ENCODE data around the gene TUBB2B. TPM values are rescaled to one million over a fixed set of nuclear protein-coding genes. Genes with fewer than 3 reads are reported as not detected.

The TUBB2B gene
- total RNA-seq, 2 experiments from 2014 or later, result 0.27 TPM; not detected in 1

GRCh38 chr6:3258201-3258600, 30.7 kb upstream of the TUBB2B start:
- ChIA-PET CTCF (ENCODE audit: unreplicated experiment) (no interaction called here), POLR2A (interaction anchor here (1.0 to 1.7 kb wide), 4 partner anchors 92 to 183 kb away, joined by 3 to 5 read pairs (median 4); no protein-coding TSS in a partner anchor)
- H3K9me2 ChIP-seq (ENCODE audit: insufficient read depth, low read length), result no peaks in the 10 kb centered on the region
- peaks cover 41% of the 10 kb centered on the region for H3K79me2 ChIP-seq (ENCODE audit: insufficient read depth, low read depth, low read length)
- no peak overlapping the region for H3K27ac ChIP-seq (ENCODE audit: low read depth, low read length, poor library complexity, severe bottlenecking)
- no peak for TF ChIP-seq EZH2phosphoT487 (IDR thresholded peaks at IDR 0.05; ENCODE audit: borderline replicate concordance, low read depth, low read length)
- TF ChIP-seq, protein P1, sequence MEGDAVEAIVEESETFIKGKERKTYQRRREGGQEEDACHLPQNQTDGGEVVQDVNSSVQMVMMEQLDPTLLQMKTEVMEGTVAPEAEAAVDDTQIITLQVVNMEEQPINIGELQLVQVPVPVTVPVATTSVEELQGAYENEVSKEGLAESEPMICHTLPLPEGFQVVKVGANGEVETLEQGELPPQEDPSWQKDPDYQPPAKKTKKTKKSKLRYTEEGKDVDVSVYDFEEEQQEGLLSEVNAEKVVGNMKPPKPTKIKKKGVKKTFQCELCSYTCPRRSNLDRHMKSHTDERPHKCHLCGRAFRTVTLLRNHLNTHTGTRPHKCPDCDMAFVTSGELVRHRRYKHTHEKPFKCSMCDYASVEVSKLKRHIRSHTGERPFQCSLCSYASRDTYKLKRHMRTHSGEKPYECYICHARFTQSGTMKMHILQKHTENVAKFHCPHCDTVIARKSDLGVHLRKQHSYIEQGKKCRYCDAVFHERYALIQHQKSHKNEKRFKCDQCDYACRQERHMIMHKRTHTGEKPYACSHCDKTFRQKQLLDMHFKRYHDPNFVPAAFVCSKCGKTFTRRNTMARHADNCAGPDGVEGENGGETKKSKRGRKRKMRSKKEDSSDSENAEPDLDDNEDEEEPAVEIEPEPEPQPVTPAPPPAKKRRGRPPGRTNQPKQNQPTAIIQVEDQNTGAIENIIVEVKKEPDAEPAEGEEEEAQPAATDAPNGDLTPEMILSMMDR (conservative IDR thresholded peaks at IDR 0.05; ENCODE audit: low read length), result no peak
- H4K20me1 ChIP-seq (ENCODE audit: insufficient read depth, low read length), result no peaks in the 10 kb centered on the region; the same call in 1 of the 2 replicates
- no peak for DNase-seq (ENCODE audit: low spot score)
- H3K4me1 ChIP-seq (ENCODE audit: insufficient read depth, low read length, poor library complexity, severe bottlenecking), result peaks cover 15% of the 10 kb centered on the region
- peak overlapping the region; percentile 69 for H3K4me2 ChIP-seq (ENCODE audit: low read length)
- no peaks in the 10 kb centered on the region for H3K9me3 ChIP-seq (ENCODE audit: low read length)
- H3K36me3 ChIP-seq (ENCODE audit: insufficient read depth, low read length), result peaks cover 24% of the 10 kb centered on the region; the same call in 1 of the 2 replicates
- BruUV-seq (replicated peaks), result no TSS peak
- H3K4me3 ChIP-seq (ENCODE audit: low read depth, low read length, poor library complexity, severe bottlenecking), result peak overlapping the region; percentile 95
- H2AFZ ChIP-seq (ENCODE audit: low read length), result peak overlapping the region; percentile 28; the same call in 1 of the 2 replicates
- intact Hi-C loops (cut with micrococcal nuclease; ENCODE audit: unreplicated experiment), result loop anchor here (2.0 to 5.0 kb wide), 4 partner anchors 95 to 261 kb away; partner anchors contain the start of genes NQO2 and RIPK1

DNA sequence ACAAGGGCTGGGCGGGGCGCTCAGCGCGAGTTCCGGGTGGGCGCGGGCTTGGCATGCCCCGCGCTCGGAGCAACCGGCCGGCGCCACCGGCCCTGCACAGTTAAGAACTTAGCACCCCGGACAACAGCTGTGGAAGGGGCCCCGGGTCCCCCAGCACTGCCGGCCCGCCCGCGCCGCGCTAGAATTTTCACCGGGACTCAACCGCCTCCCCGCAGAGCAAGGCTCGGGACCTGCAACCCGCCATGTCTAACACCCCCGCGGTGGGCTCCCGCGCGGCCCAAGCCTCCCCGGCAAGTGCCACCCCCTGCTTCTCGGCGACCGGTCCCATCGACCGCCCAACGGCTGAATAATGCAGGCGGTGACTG, 26.1 kb upstream of the TUBB2B start:
- no peak overlapping the region for H3K4me2 ChIP-seq (ENCODE audit: low read length)
- no peak overlapping the region for H2AFZ ChIP-seq (ENCODE audit: low read length)
- CTCF ChIA-PET (ENCODE audit: unreplicated experiment), result no interaction called here
- H4K20me1 ChIP-seq (ENCODE audit: insufficient read depth, low read length), result no peaks in the 10 kb centered on the region
- no peak overlapping the region for H3K27ac ChIP-seq (ENCODE audit: low read depth, low read length, poor library complexity, severe bottlenecking)
- no peak for TF ChIP-seq EZH2phosphoT487 (IDR thresholded peaks at IDR 0.05; ENCODE audit: borderline replicate concordance, low read depth, low read length)
- TF ChIP-seq, protein P1 (conservative IDR thresholded peaks at IDR 0.05; ENCODE audit: low read length), result no peak
- no peaks in the 10 kb centered on the region for H3K79me2 ChIP-seq (ENCODE audit: insufficient read depth, low read depth, low read length)
- no TSS peak for BruUV-seq (replicated peaks)
- no peaks in the 10 kb centered on the region for H3K9me3 ChIP-seq (ENCODE audit: low read length)
- POLR2A ChIA-PET, result interaction anchor here (1.2 kb wide), 1 partner anchor 91 kb away, joined by 7 read pairs; no protein-coding TSS in a partner anchor
- no peak overlapping the region for H3K4me3 ChIP-seq (ENCODE audit: low read depth, low read length, poor library complexity, severe bottlenecking)
- H3K9me2 ChIP-seq (ENCODE audit: insufficient read depth, low read length), result no peaks in the 10 kb centered on the region
- H3K4me1 ChIP-seq (ENCODE audit: insufficient read depth, low read length, poor library complexity, severe bottlenecking), result peaks cover 5% of the 10 kb centered on the region
- intact Hi-C loops (cut with micrococcal nuclease; ENCODE audit: unreplicated experiment), result no loop called here
- DNase-seq (ENCODE audit: low spot score), result no peak
- H3K36me3 ChIP-seq (ENCODE audit: insufficient read depth, low read length), result no peaks in the 10 kb centered on the region

- no peak for TF ChIP-seq EZH2phosphoT487 (IDR thresholded peaks at IDR 0.05; ENCODE audit: borderline replicate concordance, low read depth, low read length)
- TF ChIP-seq, protein P1 (conservative IDR thresholded peaks at IDR 0.05; ENCODE audit: low read length), result no peak
- no peak overlapping the region for H3K4me3 ChIP-seq (ENCODE audit: low read depth, low read length, poor library complexity, severe bottlenecking)
- no peak for DNase-seq (ENCODE audit: low spot score)
- no peaks in the 10 kb centered on the region for H3K9me2 ChIP-seq (ENCODE audit: insufficient read depth, low read length)
- BruUV-seq (replicated peaks), result no TSS peak
- intact Hi-C loops (cut with micrococcal nuclease; ENCODE audit: unreplicated experiment), result no loop called here
- no peaks in the 10 kb centered on the region for H3K79me2 ChIP-seq (ENCODE audit: insufficient read depth, low read depth, low read length)
- H3K36me3 ChIP-seq (ENCODE audit: insufficient read depth, low read length), result no peaks in the 10 kb centered on the region
- H3K9me3 ChIP-seq (ENCODE audit: low read length), result no peaks in the 10 kb centered on the region
- H2AFZ ChIP-seq (ENCODE audit: low read length), result no peak overlapping the region
- peaks cover 1% of the 10 kb centered on the region for H3K4me1 ChIP-seq (ENCODE audit: insufficient read depth, low read length, poor library complexity, severe bottlenecking)
- H3K27ac ChIP-seq (ENCODE audit: low read depth, low read length, poor library complexity, severe bottlenecking), result no peak overlapping the region
- H3K4me2 ChIP-seq (ENCODE audit: low read length), result no peak overlapping the region
- ChIA-PET CTCF (ENCODE audit: unreplicated experiment) (no interaction called here), POLR2A (no interaction called here)
- H4K20me1 ChIP-seq (ENCODE audit: insufficient read depth, low read length), result no peaks in the 10 kb centered on the region
Observed at GRCh38 chr6:3252861-3253596, 25.6 kb upstream of the TUBB2B start.

All from OCI-LY7 (cell line).